GM19025 (cell line): ENCODE measurements around the gene KREMEN1.

Source experiments
- ATAC-seq: cut with Tn5 transposase; IDR thresholded peaks from one replicate; pipeline ENCODE4 v1.9.1; 2021; ENCODE audit warnings: mild to moderate bottlenecking, low read depth, moderate library complexity; ENCODE audit not compliant: unreplicated experiment

The KREMEN1 gene

GRCh38 chr22:29146771-29147170, 73.9 kb downstream of the KREMEN1 start:
- ATAC-seq = no peak

GRCh38 chr22:29147331-29147899, 74.6 kb downstream of the KREMEN1 start:
- no peak for ATAC-seq

GRCh38 chr22:29148036-29148435, 75.2 kb downstream of the KREMEN1 start:
- no peak for ATAC-seq

- no peak for ATAC-seq
These were observed 76.0 kb downstream of the KREMEN1 start for GRCh38 chr22:29148826-29149225.

- ATAC-seq = no peak
These were observed 77.2 kb downstream of the KREMEN1 start for GRCh38 chr22:29149841-29150555.

GRCh38 chr22:29150701-29151100, 77.9 kb downstream of the KREMEN1 start:
- ATAC-seq = no peak

GRCh38 chr22:29151316-29151715, 78.5 kb downstream of the KREMEN1 start:
- no peak for ATAC-seq

- ATAC-seq = no peak
These were observed 79.5 kb downstream of the KREMEN1 start for GRCh38 chr22:29152045-29152953.

GRCh38 chr22:29152954-29153719, 80.3 kb downstream of the KREMEN1 start:
- ATAC-seq = no peak

- no peak for ATAC-seq
These were observed 81.7 kb downstream of the KREMEN1 start for GRCh38 chr22:29154364-29155048.

GRCh38 chr22:29155966-29156365, 83.1 kb downstream of the KREMEN1 start:
- ATAC-seq = no peak

GRCh38 chr22:29156507-29156906, 83.7 kb downstream of the KREMEN1 start:
- ATAC-seq = no peak

GRCh38 chr22:29157759-29158535, 85.1 kb downstream of the KREMEN1 start:
- ATAC-seq = no peak

- ATAC-seq = no peak
These were observed 85.7 kb downstream of the KREMEN1 start for GRCh38 chr22:29158546-29158945.

- ATAC-seq = no peak
These were observed 91.0 kb downstream of the KREMEN1 start for GRCh38 chr22:29163808-29164207.

- ATAC-seq = no peak
These were observed 92.7 kb downstream of the KREMEN1 start for GRCh38 chr22:29165321-29166060.

GRCh38 chr22:29166180-29166579, 93.3 kb downstream of the KREMEN1 start:
- no peak for ATAC-seq

- peak; percentile 92 for ATAC-seq
These were observed 94.4 kb downstream of the KREMEN1 start for GRCh38 chr22:29167032-29167911.
